IPS-18c (cell line): ENCODE data around the gene DOCK4.
"Not testable (repeated sequence)": the region's sequence is repeated elsewhere in the genome, so short reads cannot be mapped to it uniquely, and the experiment has no call there.

ENCODE experiments used
- H3K4me3 ChIP-seq: 2 replicates; pipeline ENCODE4 v1.7.0; 2013; ENCODE audit warnings: low read depth, mild to moderate bottlenecking, low read length, moderate library complexity; ENCODE audit not compliant: insufficient read depth
- H3K9me3 ChIP-seq: one replicate; pipeline ENCODE4 v1.6.1; 2013; ENCODE audit warnings: mild to moderate bottlenecking, low read length, moderate library complexity; ENCODE audit not compliant: control insufficient read depth, insufficient read depth

DOCK4 gene

GRCh38 chr7:112206238-112206990, at the start of gene DOCK4, which contains the start of gene ZNF277:
TSS of gene DOCK4 (minus strand) at chr7:112206399. CDS start at chr7:112206138, 261 bp downstream.
TSS of gene ZNF277 (plus strand) at chr7:112206695. CDS start at chr7:112206717, 22 bp downstream.
- peak within 1 kb of the TSS; percentile 85 for H3K4me3 ChIP-seq
- H3K9me3 ChIP-seq, result peaks cover 2% of the 10 kb centered on the region

GRCh38 chr7:112255388-112255720, 49.2 kb upstream of the DOCK4 start:
- Histone ChIP-seq H3K9me3 (no peaks in the 10 kb centered on the region), H3K4me3 (no peak overlapping the region)

GRCh38 chr7:112254709-112255387, 48.6 kb upstream of the DOCK4 start:
- Histone ChIP-seq H3K9me3 (no peaks in the 10 kb centered on the region), H3K4me3 (no peak overlapping the region)

- Histone ChIP-seq H3K9me3 (no peaks in the 10 kb centered on the region), H3K4me3 (no peak overlapping the region)
Observed at GRCh38 chr7:112254156-112254555, 48.0 kb upstream of the DOCK4 start.

- Histone ChIP-seq H3K9me3 (no peaks in the 10 kb centered on the region), H3K4me3 (no peak overlapping the region)
Observed at GRCh38 chr7:112252691-112253090, 46.5 kb upstream of the DOCK4 start.

- Histone ChIP-seq H3K4me3 (no peak overlapping the region), H3K9me3 (no peaks in the 10 kb centered on the region)
Observed at GRCh38 chr7:112252141-112252540, 45.9 kb upstream of the DOCK4 start.

- not testable (repeated sequence) for H3K9me3 ChIP-seq, H3K4me3 ChIP-seq
Observed at GRCh38 chr7:112249967-112250366, 43.8 kb upstream of the DOCK4 start.

- Histone ChIP-seq H3K4me3 (no peak overlapping the region), H3K9me3 (no peaks in the 10 kb centered on the region)
Observed at GRCh38 chr7:112248598-112248997, 42.4 kb upstream of the DOCK4 start.

GRCh38 chr7:112238852-112239610, 32.8 kb upstream of the DOCK4 start:
- no peak overlapping the region for H3K4me3 ChIP-seq
- H3K9me3 ChIP-seq, result no peaks in the 10 kb centered on the region

GRCh38 chr7:112238330-112238729, 32.1 kb upstream of the DOCK4 start:
- Histone ChIP-seq H3K9me3 (no peaks in the 10 kb centered on the region), H3K4me3 (no peak overlapping the region; the same call in 1 of the 2 replicates)

- H3K4me3 ChIP-seq, result no peak overlapping the region
- no peaks in the 10 kb centered on the region for H3K9me3 ChIP-seq
Observed at GRCh38 chr7:112236597-112236996, 30.4 kb upstream of the DOCK4 start.

GRCh38 chr7:112234147-112234546, 27.9 kb upstream of the DOCK4 start:
- no peaks in the 10 kb centered on the region for H3K9me3 ChIP-seq
- no peak overlapping the region for H3K4me3 ChIP-seq

- Histone ChIP-seq H3K9me3 (no peaks in the 10 kb centered on the region), H3K4me3 (no peak overlapping the region)
Observed at GRCh38 chr7:112233048-112233697, 27.0 kb upstream of the DOCK4 start.

GRCh38 chr7:112232212-112232978, 26.2 kb upstream of the DOCK4 start:
- no peak overlapping the region for H3K4me3 ChIP-seq

GRCh38 chr7:112228632-112229031, 22.4 kb upstream of the DOCK4 start:
- Histone ChIP-seq H3K9me3 (no peaks in the 10 kb centered on the region), H3K4me3 (no peak overlapping the region)

More at GRCh38 chr7:112232212-112232978, 26.2 kb upstream of the DOCK4 start:
- no peaks in the 10 kb centered on the region for H3K9me3 ChIP-seq

- H3K4me3 ChIP-seq, result no peak overlapping the region
- no peaks in the 10 kb centered on the region for H3K9me3 ChIP-seq
Observed at GRCh38 chr7:112226701-112227276, 20.6 kb upstream of the DOCK4 start.
